H1 (cell line): Measurements from ENCODE around the gene ACTN4. TPM values are rescaled to one million over a fixed set of nuclear protein-coding genes. Genes with fewer than 3 reads are reported as not detected.

Experiments used
- CTCF ChIA-PET: fragments of 300-600 bp; sonication (Branson Sonifier 250); formaldehyde crosslinking; loops from one replicate; lab custom pipeline; 2021; ENCODE audit not compliant: partially characterized antibody; lab: Charles Lee
- POLR2A ChIA-PET: fragments of 300-600 bp; sonication (Branson Sonifier 250); formaldehyde crosslinking; loops from one replicate; lab custom pipeline; 2021; ENCODE audit warnings: inconsistent platforms; ENCODE audit not compliant: partially characterized antibody; lab: Charles Lee
- DNase-seq, 2 experiments: peaks; one replicate each; pipeline versions ENCODE4 v3.0.0 to v3.0.0-alpha.2; 2010 to 2022; ENCODE audit warnings: low spot score in 2 of 2, low read depth in 1 of 2, mixed read lengths in 1 of 2
- FAIRE-seq: peaks from 2 replicates; lab custom pipeline; 2011; peaks lifted over from hg19 to GRCh38; lab: Jason Lieb, UNC
- H2AFZ ChIP-seq: 2 replicates; pipeline ENCODE4 v1.8.1; 2012; ENCODE audit warnings: low read length, inconsistent platforms
- H2AK5ac ChIP-seq: 2 replicates; pipeline ENCODE4 v1.6.1; 2013; ENCODE audit warnings: low read depth, low read length
- H2BK120ac ChIP-seq: replicated peaks from 2 replicates; pipeline ENCODE3; 2013; ENCODE audit warnings: low read depth, low read length, inconsistent platforms
- H2BK12ac ChIP-seq: 2 replicates; pipeline ENCODE4 v1.6.1; 2013; ENCODE audit warnings: low read depth, low read length
- H2BK15ac ChIP-seq: 2 replicates; pipeline ENCODE4 v1.6.1; 2013; ENCODE audit warnings: low read length
- H2BK20ac ChIP-seq: 2 replicates; pipeline ENCODE4 v1.6.1; 2013; ENCODE audit warnings: low read length
- H2BK5ac ChIP-seq: 2 replicates; pipeline ENCODE4 v1.6.1; 2013; ENCODE audit warnings: low read depth, low read length
- H3K14ac ChIP-seq: 2 replicates; pipeline ENCODE4 v1.6.1; 2013; ENCODE audit warnings: inconsistent platforms; ENCODE audit not compliant: insufficient read length
- H3K18ac ChIP-seq: 2 replicates; pipeline ENCODE4 v1.6.1; 2013; ENCODE audit warnings: low read length; ENCODE audit errors: extremely low read depth
- H3K23ac ChIP-seq: 2 replicates; pipeline ENCODE4 v1.6.1; 2013; ENCODE audit warnings: inconsistent platforms; ENCODE audit not compliant: insufficient read length
- H3K23me2 ChIP-seq: 2 replicates; pipeline ENCODE4 v1.6.1; 2013; ENCODE audit warnings: low read depth, low read length
- H3K27ac ChIP-seq: 2 replicates; pipeline ENCODE4 v1.6.1; 2011; ENCODE audit warnings: low read depth, low read length, inconsistent platforms
- H3K27me3 ChIP-seq, 4 experiments: replicated peaks in 1 of 4; 1 replicate in 1 of 4; 2 replicates in 3 of 4; pipeline versions ENCODE4 v1.6.1 to v1.8.1; 2011 to 2013; ENCODE audit warnings: low read length in 3 of 4, mild to moderate bottlenecking in 3 of 4, inconsistent platforms in 2 of 4, mixed read lengths in 2 of 4, moderate library complexity in 1 of 4; ENCODE audit not compliant: control insufficient read depth in 3 of 4, insufficient read depth in 3 of 4; ENCODE audit errors: extremely low read depth in 1 of 4
- H3K36me3 ChIP-seq, 4 experiments: 2 replicates each; pipeline versions ENCODE4 v1.6.1 to v1.8.1; 2011 to 2013; ENCODE audit warnings: mild to moderate bottlenecking in 4 of 4, low read length in 3 of 4, moderate library complexity in 2 of 4, control low read depth in 1 of 4, inconsistent platforms in 1 of 4; ENCODE audit not compliant: insufficient read depth in 4 of 4, control insufficient read depth in 2 of 4
- H3K4ac ChIP-seq: replicated peaks from 2 replicates; pipeline ENCODE3; 2013; ENCODE audit warnings: low read length, low read depth, mixed read lengths, inconsistent platforms; ENCODE audit not compliant: insufficient read length
- H3K4me1 ChIP-seq, 4 experiments: replicated peaks in 1 of 4; 1 replicate in 1 of 4; 2 replicates in 3 of 4; pipeline versions ENCODE4 v1.6.1 to v1.8.1; 2011 to 2013; ENCODE audit warnings: low read length in 3 of 4, inconsistent platforms in 2 of 4, mixed read lengths in 1 of 4; ENCODE audit not compliant: insufficient read depth in 4 of 4, control insufficient read depth in 3 of 4
- H3K4me2 ChIP-seq, 2 experiments: 2 replicates each; pipeline versions ENCODE4 v1.6.1 to v1.8.1; 2011 to 2013; ENCODE audit warnings: low read depth in 2 of 2, low read length in 2 of 2, control low read depth in 1 of 2, inconsistent platforms in 1 of 2, mild to moderate bottlenecking in 1 of 2; ENCODE audit not compliant: insufficient read depth in 1 of 2
- H3K4me3 ChIP-seq, 4 experiments: fragments of 200-600, 300-600 bp in 1 of 4; sonication (generic), shearing (Covaris generic), sonication (Bioruptor Twin) in 1 of 4; 2 replicates each; pipeline versions ENCODE4 v1.5.1 to v1.8.1; 2011 to 2016; ENCODE audit warnings: low read length in 4 of 4, low read depth in 3 of 4, control low read depth in 2 of 4, inconsistent platforms in 2 of 4, mild to moderate bottlenecking in 2 of 4, mixed read lengths in 1 of 4, moderate library complexity in 1 of 4; ENCODE audit not compliant: insufficient read depth in 2 of 4; ENCODE audit errors: extremely low read depth in 1 of 4
- H3K56ac ChIP-seq: replicated peaks from 2 replicates; pipeline ENCODE3; 2013; ENCODE audit warnings: low read depth, mild to moderate bottlenecking, mixed read lengths, low read length, inconsistent platforms; ENCODE audit not compliant: insufficient read length
- H3K79me1 ChIP-seq: 2 replicates; pipeline ENCODE4 v1.6.1; 2013; ENCODE audit warnings: low read depth, low read length, control low read depth
- H3K79me2 ChIP-seq, 2 experiments: 2 replicates each; pipeline versions ENCODE4 v1.6.1 to v1.8.1; 2012 to 2013; ENCODE audit warnings: low read length in 2 of 2, mild to moderate bottlenecking in 2 of 2, inconsistent platforms in 1 of 2; ENCODE audit not compliant: insufficient read depth in 2 of 2, control insufficient read depth in 1 of 2
- H3K9ac ChIP-seq, 4 experiments: replicated peaks in 1 of 4; 1 replicate in 1 of 4; 2 replicates in 3 of 4; pipeline versions ENCODE4 v1.6.1 to v1.8.1; 2011 to 2013; ENCODE audit warnings: low read depth in 3 of 4, low read length in 3 of 4, control low read depth in 2 of 4, mild to moderate bottlenecking in 2 of 4, moderate library complexity in 2 of 4, inconsistent platforms in 1 of 4; ENCODE audit errors: extremely low read depth in 1 of 4
- H3K9me3 ChIP-seq, 2 experiments: 2 replicates each; pipeline versions ENCODE4 v1.6.1 to v1.8.1; 2012 to 2013; ENCODE audit warnings: mild to moderate bottlenecking in 2 of 2, moderate library complexity in 2 of 2, control low read depth in 1 of 2, inconsistent platforms in 1 of 2, low read depth in 1 of 2, low read length in 1 of 2, mixed read lengths in 1 of 2; ENCODE audit not compliant: insufficient read depth in 2 of 2
- H4K20me1 ChIP-seq, 2 experiments: replicated peaks in 1 of 2; 2 replicates each; pipeline versions ENCODE3 to v1.8.1; 2011 to 2013; ENCODE audit warnings: inconsistent platforms in 2 of 2, low read length in 2 of 2, mild to moderate bottlenecking in 1 of 2; ENCODE audit not compliant: insufficient read depth in 2 of 2, control insufficient read depth in 1 of 2
- H4K5ac ChIP-seq: 2 replicates; pipeline ENCODE4 v1.6.1; 2013; ENCODE audit warnings: low read length, low read depth, mixed read lengths, inconsistent platforms; ENCODE audit not compliant: insufficient read length
- H4K8ac ChIP-seq: 2 replicates; pipeline ENCODE4 v1.8.0; 2013; ENCODE audit warnings: mild to moderate bottlenecking, moderate library complexity, low read length, inconsistent platforms; ENCODE audit not compliant: insufficient read depth; ENCODE audit errors: extremely low read depth
- H4K91ac ChIP-seq: replicated peaks from 2 replicates; pipeline ENCODE3; 2013; ENCODE audit warnings: low read length, mixed read lengths, inconsistent platforms; ENCODE audit not compliant: insufficient read length
- ATF2 ChIP-seq: IDR thresholded peaks from 2 replicates; pipeline ENCODE4 v1.6.1; 2012; ENCODE audit warnings: low read length, inconsistent platforms
- BACH1 ChIP-seq: IDR thresholded peaks from 2 replicates; pipeline ENCODE4 v1.6.1; 2012; ENCODE audit warnings: low read length, improper control_type of control experiment
- BRCA1 ChIP-seq: IDR thresholded peaks from 2 replicates; pipeline ENCODE4 v1.6.1; 2012; ENCODE audit warnings: low read depth, low read length, improper control_type of control experiment
- CEBPB ChIP-seq: IDR thresholded peaks from 2 replicates; pipeline ENCODE4 v1.6.1; 2012; ENCODE audit warnings: low read depth, low read length
- CREB1 ChIP-seq: IDR thresholded peaks from 2 replicates; pipeline ENCODE4 v1.6.1; 2012; ENCODE audit warnings: inconsistent platforms
- CTCF ChIP-seq, 3 experiments: IDR thresholded peaks; 1 replicate in 2 of 3; 2 replicates in 1 of 3; pipeline versions ENCODE4 v1.5.1 to v1.6.1; 2011; ENCODE audit warnings: low read length in 3 of 3, mild to moderate bottlenecking in 3 of 3, inconsistent platforms in 2 of 3, low read depth in 1 of 3, moderate library complexity in 1 of 3; ENCODE audit not compliant: insufficient read depth in 1 of 3; ENCODE audit errors: control extremely low read depth in 1 of 3
- GTF2F1 ChIP-seq: IDR thresholded peaks from 2 replicates; pipeline ENCODE4 v1.6.1; 2012; ENCODE audit warnings: low read depth, low read length, improper control_type of control experiment, borderline replicate concordance
- POLR2AphosphoS5 ChIP-seq: IDR thresholded peaks from 2 replicates; pipeline ENCODE4 v1.6.1; 2011; ENCODE audit warnings: low read depth, low read length
- TAF1 ChIP-seq: IDR thresholded peaks from 2 replicates; pipeline ENCODE4 v1.6.1; 2011; ENCODE audit warnings: mild to moderate bottlenecking, low read depth, low read length
- YY1 ChIP-seq: IDR thresholded peaks from 2 replicates; pipeline ENCODE4 v1.6.1; 2011; ENCODE audit warnings: low read depth, mild to moderate bottlenecking, low read length
- WGBS, 2 experiments: shearing (Covaris generic) in 1 of 2; methylation state at CpG; one replicate each; pipeline versions ENCODE4 v1.1.6 to v1.1.7; 2013 to 2015; ENCODE audit warnings: low lambda C conversion rate in 2 of 2, mixed read lengths in 2 of 2, inconsistent platforms in 1 of 2, low coverage in 1 of 2, missing lambda C conversion rate in 1 of 2; ENCODE audit not compliant: insufficient replicate concordance in 2 of 2, insufficient coverage in 1 of 2, insufficient read length in 1 of 2; ENCODE audit errors: extremely low coverage in 1 of 2, missing lambda C conversion rate in 1 of 2; 5-methylcytosine and 5-hydroxymethylcytosine counted together
- polyA plus RNA-seq, 7 experiments: library from polyadenylated mRNA; depleted of rRNA in 3 of 7; stranded (reverse) in 5 of 7; unstranded in 2 of 7; fragments of >200 nt in 5 of 7; fragments of 200-250 nt in 2 of 7; gene quantifications; 1 replicate in 5 of 7; 2 replicates in 1 of 7; 4 replicates in 1 of 7; pipeline versions ENCODE4 v1.2.1 to v1.2.3, GENCODE V29; 2011 to 2013; ENCODE audit warnings: missing spikeins in 2 of 7, mixed read lengths in 2 of 7
- total RNA-seq: library from RNA; stranded (reverse); fragmentation: NEBNext Ultra II Directional; extraction: Animal tissue kit (Norgen Biotek cat#: 25700); gene quantifications from 2 replicates; pipeline ENCODE4 v1.2.1, GENCODE V29; 2021

ACTN4 gene
- total and polyA plus RNA-seq, 2 of the 8 experiments (the other 6 are each of a cell fraction or from before 2014, with no cell fraction given) = 211 to 520 TPM

GRCh38 chr19:38766276-38767047 lies 119.0 kb downstream of the ACTN4 start:
- no peak overlapping the region for H3K27ac ChIP-seq
- H2BK5ac ChIP-seq = no peak overlapping the region
- no peak overlapping the region for H3K4ac ChIP-seq
- H3K23ac ChIP-seq = no peak overlapping the region
- H3K79me1 ChIP-seq = no peaks in the 10 kb centered on the region
- H2BK15ac ChIP-seq = no peak overlapping the region
- no peak overlapping the region for H4K5ac ChIP-seq
- no peak overlapping the region for H4K8ac ChIP-seq
- no peaks in the 10 kb centered on the region for H3K27me3 ChIP-seq
- no peak overlapping the region for H3K4me2 ChIP-seq
- DNase-seq = no peak
- no peak for FAIRE-seq
- H4K20me1 ChIP-seq = no peaks in the 10 kb centered on the region
- no peak overlapping the region for H2BK12ac ChIP-seq
- H2BK20ac ChIP-seq = no peak overlapping the region
- no peak overlapping the region for H4K91ac ChIP-seq
- H3K56ac ChIP-seq = no peak overlapping the region
- H3K79me2 ChIP-seq = no peaks in the 10 kb centered on the region
- ChIA-PET CTCF (no interaction called here), POLR2A (interaction anchor here (1.5 kb wide), 1 partner anchor 10 kb away, joined by 7 read pairs; no protein-coding TSS in a partner anchor)
- no peak overlapping the region for H2AFZ ChIP-seq
- H2BK120ac ChIP-seq = no peak overlapping the region
- 93% methylated on average over 10 of the region's 10 CpGs; no CpG with 5 or more reads in 1 of the 2 experiments for WGBS, 2 experiments
- no peaks in the 10 kb centered on the region for H3K23me2 ChIP-seq
- H3K36me3 ChIP-seq = no peaks in the 10 kb centered on the region
- H3K18ac ChIP-seq = no peak overlapping the region
- H3K9me3 ChIP-seq = no peaks in the 10 kb centered on the region
- no peaks in the 10 kb centered on the region for H3K4me1 ChIP-seq
- H3K14ac ChIP-seq = no peak overlapping the region
- no peak overlapping the region for H3K4me3 ChIP-seq
- H3K9ac ChIP-seq = no peak overlapping the region
- H2AK5ac ChIP-seq = no peak overlapping the region
- TF ChIP-seq BRCA1 = no peak
- no peak for TF ChIP-seq CTCF (IDR thresholded peaks at IDR 0.05; ENCODE audit: control extremely low read depth in 1 of 3, insufficient read depth in 1 of 3, low read depth in 1 of 3, low read length in 3 of 3)
- TF ChIP-seq CREB1 = no peak
- TF ChIP-seq GTF2F1 = no peak
- TF ChIP-seq POLR2AphosphoS5 = no peak
- TF ChIP-seq ATF2 = no peak
- TF ChIP-seq CEBPB = no peak
- no peak for TF ChIP-seq BACH1
- TF ChIP-seq YY1 = no peak
- no peak for TF ChIP-seq TAF1
